ENCODE data around the gene HPCAL1.

DNA sequence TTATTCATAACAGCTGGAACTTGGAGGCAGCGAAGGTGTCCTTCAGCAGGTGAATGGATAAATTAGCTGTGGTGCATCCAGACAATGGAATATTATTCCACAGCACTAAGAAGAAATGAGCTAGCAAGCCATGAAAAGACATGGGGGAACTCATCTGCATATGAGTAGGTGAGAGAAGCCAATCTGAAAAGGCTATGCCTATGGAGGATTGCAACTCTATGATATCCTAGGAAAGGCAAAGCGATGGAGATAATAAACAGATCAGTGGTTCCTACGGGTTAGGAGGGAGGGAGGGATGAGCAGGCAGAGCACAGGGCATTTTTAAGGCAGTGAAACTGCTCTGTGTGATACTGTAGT lies 79.3 kb downstream of the HPCAL1 start:
- TF ChIP-seq, protein P1, sequence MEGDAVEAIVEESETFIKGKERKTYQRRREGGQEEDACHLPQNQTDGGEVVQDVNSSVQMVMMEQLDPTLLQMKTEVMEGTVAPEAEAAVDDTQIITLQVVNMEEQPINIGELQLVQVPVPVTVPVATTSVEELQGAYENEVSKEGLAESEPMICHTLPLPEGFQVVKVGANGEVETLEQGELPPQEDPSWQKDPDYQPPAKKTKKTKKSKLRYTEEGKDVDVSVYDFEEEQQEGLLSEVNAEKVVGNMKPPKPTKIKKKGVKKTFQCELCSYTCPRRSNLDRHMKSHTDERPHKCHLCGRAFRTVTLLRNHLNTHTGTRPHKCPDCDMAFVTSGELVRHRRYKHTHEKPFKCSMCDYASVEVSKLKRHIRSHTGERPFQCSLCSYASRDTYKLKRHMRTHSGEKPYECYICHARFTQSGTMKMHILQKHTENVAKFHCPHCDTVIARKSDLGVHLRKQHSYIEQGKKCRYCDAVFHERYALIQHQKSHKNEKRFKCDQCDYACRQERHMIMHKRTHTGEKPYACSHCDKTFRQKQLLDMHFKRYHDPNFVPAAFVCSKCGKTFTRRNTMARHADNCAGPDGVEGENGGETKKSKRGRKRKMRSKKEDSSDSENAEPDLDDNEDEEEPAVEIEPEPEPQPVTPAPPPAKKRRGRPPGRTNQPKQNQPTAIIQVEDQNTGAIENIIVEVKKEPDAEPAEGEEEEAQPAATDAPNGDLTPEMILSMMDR (IDR thresholded peaks at IDR 0.05): no peak
- no peak for TF ChIP-seq ZFX (IDR thresholded peaks at IDR 0.05; ENCODE audit: borderline replicate concordance)

Data from 22Rv1 (cell line).